Ishikawa (cell line): ENCODE measurements around the gene REPS1.

Experiments used
- CEBPB ChIP-seq: IDR thresholded peaks from 2 replicates; pipeline ENCODE4 v1.6.1; 2012
- CREB1 ChIP-seq: IDR thresholded peaks from 2 replicates; pipeline ENCODE4 v1.6.1; 2012; ENCODE audit warnings: low read depth
- EGR1 ChIP-seq: IDR thresholded peaks from 2 replicates; pipeline ENCODE4 v1.6.1; 2012
- EP300 ChIP-seq: IDR thresholded peaks from 2 replicates; pipeline ENCODE4 v1.6.1; 2012; ENCODE audit warnings: borderline replicate concordance
- FOXM1 ChIP-seq: IDR thresholded peaks from 2 replicates; pipeline ENCODE4 v1.6.1; 2012; ENCODE audit warnings: low read depth, borderline replicate concordance
- MAX ChIP-seq: IDR thresholded peaks from 2 replicates; pipeline ENCODE4 v1.6.1; 2012
- NFIC ChIP-seq: IDR thresholded peaks from 2 replicates; pipeline ENCODE4 v1.6.1; 2012
- RAD21 ChIP-seq: IDR thresholded peaks from 2 replicates; pipeline ENCODE4 v1.6.1; 2012; ENCODE audit warnings: low read depth
- REST ChIP-seq: IDR thresholded peaks from 2 replicates; pipeline ENCODE4 v1.6.1; 2012; ENCODE audit warnings: low read depth, mild to moderate bottlenecking
- TAF1 ChIP-seq: IDR thresholded peaks from 2 replicates; pipeline ENCODE4 v1.6.1; 2012; ENCODE audit warnings: low read depth, mild to moderate bottlenecking
- TCF12 ChIP-seq: IDR thresholded peaks from 2 replicates; pipeline ENCODE4 v1.6.1; 2012; ENCODE audit warnings: low read depth
- TEAD4 ChIP-seq: IDR thresholded peaks from 2 replicates; pipeline ENCODE4 v1.6.1; 2012
- USF1 ChIP-seq: IDR thresholded peaks from 2 replicates; pipeline ENCODE4 v1.6.1; 2012
- YY1 ChIP-seq: IDR thresholded peaks from 2 replicates; pipeline ENCODE4 v1.6.1; 2012; ENCODE audit warnings: low read depth
- ZBTB7A ChIP-seq: IDR thresholded peaks from 2 replicates; pipeline ENCODE4 v1.6.1; 2012; ENCODE audit warnings: low read depth

REPS1 gene

GRCh38 chr6:138958595-138958994, 29.5 kb downstream of the REPS1 start:
- TF ChIP-seq ZBTB7A, result no peak
- TF ChIP-seq CREB1, result no peak

GRCh38 chr6:138957903-138958302, 30.1 kb downstream of the REPS1 start:
- TF ChIP-seq TAF1 (no peak), CREB1 (no peak), REST (no peak), FOXM1 (no peak), EP300 (no peak), MAX (no peak), RAD21 (no peak), USF1 (no peak), TCF12 (no peak), TEAD4 (no peak), ZBTB7A (no peak), EGR1 (no peak), NFIC (no peak), CEBPB (no peak), YY1 (no peak)

GRCh38 chr6:138957484-138957883, 30.6 kb downstream of the REPS1 start:
- TF ChIP-seq CREB1 (no peak), ZBTB7A (no peak), EGR1 (no peak), TAF1 (no peak), YY1 (no peak)

- no peak for TF ChIP-seq CREB1
- TF ChIP-seq FOXM1, result no peak
- no peak for TF ChIP-seq USF1
- TF ChIP-seq EP300, result no peak
These were observed 31.7 kb downstream of the REPS1 start for GRCh38 chr6:138956244-138956924.

- TF ChIP-seq NFIC (no peak), EP300 (no peak), TCF12 (no peak), RAD21 (no peak), FOXM1 (no peak), REST (no peak), TAF1 (no peak), ZBTB7A (no peak), TEAD4 (no peak), CREB1 (no peak), CEBPB (no peak), EGR1 (no peak), YY1 (no peak), MAX (no peak), USF1 (no peak)
These were observed 32.8 kb downstream of the REPS1 start for GRCh38 chr6:138955262-138955661.

GRCh38 chr6:138953451-138953850, 34.6 kb downstream of the REPS1 start:
- TF ChIP-seq TEAD4, result no peak
- TF ChIP-seq RAD21, result no peak
- TF ChIP-seq CREB1, result no peak
- no peak for TF ChIP-seq USF1
- no peak for TF ChIP-seq ZBTB7A
- no peak for TF ChIP-seq EP300
- TF ChIP-seq TCF12, result no peak
- no peak for TF ChIP-seq MAX
- TF ChIP-seq CEBPB, result no peak
- TF ChIP-seq YY1, result no peak
- no peak for TF ChIP-seq EGR1
- no peak for TF ChIP-seq TAF1
- TF ChIP-seq REST, result no peak
